ENCODE data around the gene TXLNG. TPM values are rescaled to one million over a fixed set of nuclear protein-coding genes. Genes with fewer than 3 reads are reported as not detected.
A peak's percentile ranks its signal among the peaks of the same experiment; 100 is the strongest.

TXLNG gene
- total RNA-seq, 1 donor from 2014 or later = 5.1 TPM

DNA sequence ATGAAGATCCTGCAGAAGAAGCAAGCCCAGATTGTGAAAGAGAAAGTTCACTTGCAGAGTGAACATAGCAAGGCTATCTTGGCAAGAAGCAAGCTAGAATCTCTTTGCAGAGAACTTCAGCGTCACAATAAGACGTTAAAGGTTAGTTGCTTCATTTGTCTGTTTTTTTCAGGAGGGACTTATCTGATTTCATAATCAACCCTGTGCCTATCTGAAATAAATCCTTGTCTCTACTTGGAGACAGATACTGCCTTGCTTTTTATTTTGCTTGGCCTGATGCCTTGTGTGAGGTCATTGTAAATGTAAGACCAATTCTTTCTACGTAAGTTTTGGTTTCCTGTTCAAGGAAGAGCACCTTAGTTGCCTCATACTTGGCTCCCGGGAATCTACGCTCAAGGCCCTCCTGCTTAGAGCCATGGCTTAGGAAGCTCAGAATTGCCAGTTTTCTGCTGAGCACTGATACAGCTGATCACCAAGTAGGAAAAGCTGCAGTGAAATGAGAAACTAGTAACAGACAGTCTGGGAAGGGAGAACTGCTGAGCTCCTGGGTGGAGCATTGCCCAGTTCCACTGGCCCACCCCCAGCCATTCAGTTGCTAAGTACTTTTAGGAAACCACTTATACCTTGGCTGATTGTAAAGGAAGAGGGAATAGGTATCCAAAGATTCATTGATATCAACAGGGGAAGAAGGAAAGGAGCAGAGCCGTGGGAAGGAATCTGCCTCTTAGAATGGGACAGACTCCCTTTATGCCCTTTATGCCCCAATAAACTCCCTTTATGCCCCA lies 42.0 kb downstream of the TXLNG start:
- peaks cover 11% of the 10 kb centered on the region for H3K36me3 ChIP-seq
- intact Hi-C loops (cut with micrococcal nuclease) = loop anchor here (10.0 kb wide), 1 partner anchor 216 kb away; no protein-coding TSS in a partner anchor
- DNase-seq = no peak
- no peaks in the 10 kb centered on the region for H3K27me3 ChIP-seq (ENCODE audit: low read depth)
- H3K4me3 ChIP-seq = no peak overlapping the region
- peak overlapping the region; percentile 63 for H3K27ac ChIP-seq (replicated peaks)
- peaks cover 12% of the 10 kb centered on the region for H3K4me1 ChIP-seq
- no peaks in the 10 kb centered on the region for H3K9me3 ChIP-seq (replicated peaks)
- TF ChIP-seq, protein P1, sequence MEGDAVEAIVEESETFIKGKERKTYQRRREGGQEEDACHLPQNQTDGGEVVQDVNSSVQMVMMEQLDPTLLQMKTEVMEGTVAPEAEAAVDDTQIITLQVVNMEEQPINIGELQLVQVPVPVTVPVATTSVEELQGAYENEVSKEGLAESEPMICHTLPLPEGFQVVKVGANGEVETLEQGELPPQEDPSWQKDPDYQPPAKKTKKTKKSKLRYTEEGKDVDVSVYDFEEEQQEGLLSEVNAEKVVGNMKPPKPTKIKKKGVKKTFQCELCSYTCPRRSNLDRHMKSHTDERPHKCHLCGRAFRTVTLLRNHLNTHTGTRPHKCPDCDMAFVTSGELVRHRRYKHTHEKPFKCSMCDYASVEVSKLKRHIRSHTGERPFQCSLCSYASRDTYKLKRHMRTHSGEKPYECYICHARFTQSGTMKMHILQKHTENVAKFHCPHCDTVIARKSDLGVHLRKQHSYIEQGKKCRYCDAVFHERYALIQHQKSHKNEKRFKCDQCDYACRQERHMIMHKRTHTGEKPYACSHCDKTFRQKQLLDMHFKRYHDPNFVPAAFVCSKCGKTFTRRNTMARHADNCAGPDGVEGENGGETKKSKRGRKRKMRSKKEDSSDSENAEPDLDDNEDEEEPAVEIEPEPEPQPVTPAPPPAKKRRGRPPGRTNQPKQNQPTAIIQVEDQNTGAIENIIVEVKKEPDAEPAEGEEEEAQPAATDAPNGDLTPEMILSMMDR (IDR thresholded peaks at IDR 0.05; ENCODE audit: borderline replicate concordance) = no peak

DNA sequence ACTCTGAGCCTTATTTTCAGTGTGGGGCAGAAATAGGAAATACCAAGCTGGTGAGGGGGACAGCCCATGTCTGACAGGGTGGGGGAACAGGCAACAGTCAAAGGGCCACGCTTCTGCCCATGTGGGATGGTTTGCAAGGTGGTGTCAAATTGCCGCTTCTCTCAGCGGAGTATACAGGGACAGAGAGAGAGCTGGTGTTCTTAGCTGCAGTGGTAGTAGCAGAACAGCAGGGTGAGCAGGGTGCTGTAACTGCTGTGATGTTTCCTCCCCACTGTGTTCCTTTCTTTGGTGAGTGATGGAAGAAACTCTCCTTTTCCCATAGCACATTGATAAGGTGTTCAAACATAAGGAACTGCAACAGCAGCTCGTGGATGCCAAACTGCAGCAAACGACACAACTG lies 46.0 kb downstream of the TXLNG start:
- TF ChIP-seq, protein P1 (IDR thresholded peaks at IDR 0.05; ENCODE audit: borderline replicate concordance) = no peak
- Histone ChIP-seq H3K27me3 (ENCODE audit: low read depth) (no peaks in the 10 kb centered on the region), H3K9me3 (replicated peaks) (no peaks in the 10 kb centered on the region), H3K27ac (replicated peaks) (no peak overlapping the region), H3K4me3 (no peak overlapping the region), H3K4me1 (peaks cover 12% of the 10 kb centered on the region), H3K36me3 (peaks cover 11% of the 10 kb centered on the region)
- intact Hi-C loops (cut with micrococcal nuclease) = no loop called here
- DNase-seq = no peak

DNA sequence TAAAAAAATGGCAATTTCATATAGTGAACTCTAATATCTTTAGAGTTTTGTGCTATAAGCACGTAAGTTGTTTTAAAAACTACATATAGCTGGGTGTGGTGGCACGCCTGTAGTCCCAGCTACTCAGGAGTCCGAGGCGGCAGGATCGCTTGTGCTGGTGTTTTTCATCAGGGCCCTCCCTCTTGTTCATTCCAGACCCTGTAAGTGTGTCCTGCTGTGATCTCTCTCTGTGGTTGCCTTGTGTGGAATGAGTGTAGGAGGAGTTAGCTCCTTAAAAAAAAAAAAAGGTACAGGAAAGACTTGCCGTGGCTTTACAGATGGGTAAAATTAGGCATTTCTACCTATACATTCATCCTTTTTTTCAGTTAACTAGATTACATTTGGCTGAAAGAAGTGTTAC lies 48.5 kb downstream of the TXLNG start:
- DNase-seq = no peak
- Histone ChIP-seq H3K27ac (replicated peaks) (peak overlapping the region; percentile 5), H3K27me3 (ENCODE audit: low read depth) (no peaks in the 10 kb centered on the region), H3K4me3 (no peak overlapping the region), H3K9me3 (replicated peaks) (no peaks in the 10 kb centered on the region), H3K36me3 (peaks cover 8% of the 10 kb centered on the region), H3K4me1 (peaks cover 14% of the 10 kb centered on the region)
- TF ChIP-seq, protein P1 (IDR thresholded peaks at IDR 0.05; ENCODE audit: borderline replicate concordance) = no peak
- intact Hi-C loops (cut with micrococcal nuclease) = no loop called here

DNA sequence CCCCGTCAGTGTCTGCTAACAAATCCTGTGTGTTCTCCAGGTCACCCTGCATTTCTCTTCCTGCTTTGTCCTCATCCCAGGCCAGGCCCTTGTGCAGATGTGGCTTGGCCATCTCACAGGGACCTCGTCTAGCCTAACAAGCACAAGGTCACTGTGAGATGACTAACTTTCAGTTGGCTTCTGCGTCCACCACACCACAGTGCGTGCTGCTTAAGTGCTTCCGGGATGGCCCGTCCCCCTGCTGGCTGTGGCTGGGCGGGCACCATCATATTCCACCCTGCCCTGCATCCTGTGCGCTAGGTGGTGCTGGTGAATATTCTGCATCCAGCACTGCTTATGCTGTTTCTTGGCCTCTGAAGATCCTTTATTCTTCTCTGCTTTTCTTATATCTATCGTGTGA lies 50.1 kb downstream of the TXLNG start:
- peaks cover 12% of the 10 kb centered on the region for H3K36me3 ChIP-seq
- no peaks in the 10 kb centered on the region for H3K9me3 ChIP-seq (replicated peaks)
- H3K27me3 ChIP-seq (ENCODE audit: low read depth) = no peaks in the 10 kb centered on the region
- TF ChIP-seq, protein P1 (IDR thresholded peaks at IDR 0.05; ENCODE audit: borderline replicate concordance) = peak; percentile 22
- no peak overlapping the region for H3K27ac ChIP-seq (replicated peaks)
- intact Hi-C loops (cut with micrococcal nuclease) = no loop called here
- peaks cover 16% of the 10 kb centered on the region for H3K4me1 ChIP-seq
- no peak for DNase-seq
- no peak overlapping the region for H3K4me3 ChIP-seq

DNA sequence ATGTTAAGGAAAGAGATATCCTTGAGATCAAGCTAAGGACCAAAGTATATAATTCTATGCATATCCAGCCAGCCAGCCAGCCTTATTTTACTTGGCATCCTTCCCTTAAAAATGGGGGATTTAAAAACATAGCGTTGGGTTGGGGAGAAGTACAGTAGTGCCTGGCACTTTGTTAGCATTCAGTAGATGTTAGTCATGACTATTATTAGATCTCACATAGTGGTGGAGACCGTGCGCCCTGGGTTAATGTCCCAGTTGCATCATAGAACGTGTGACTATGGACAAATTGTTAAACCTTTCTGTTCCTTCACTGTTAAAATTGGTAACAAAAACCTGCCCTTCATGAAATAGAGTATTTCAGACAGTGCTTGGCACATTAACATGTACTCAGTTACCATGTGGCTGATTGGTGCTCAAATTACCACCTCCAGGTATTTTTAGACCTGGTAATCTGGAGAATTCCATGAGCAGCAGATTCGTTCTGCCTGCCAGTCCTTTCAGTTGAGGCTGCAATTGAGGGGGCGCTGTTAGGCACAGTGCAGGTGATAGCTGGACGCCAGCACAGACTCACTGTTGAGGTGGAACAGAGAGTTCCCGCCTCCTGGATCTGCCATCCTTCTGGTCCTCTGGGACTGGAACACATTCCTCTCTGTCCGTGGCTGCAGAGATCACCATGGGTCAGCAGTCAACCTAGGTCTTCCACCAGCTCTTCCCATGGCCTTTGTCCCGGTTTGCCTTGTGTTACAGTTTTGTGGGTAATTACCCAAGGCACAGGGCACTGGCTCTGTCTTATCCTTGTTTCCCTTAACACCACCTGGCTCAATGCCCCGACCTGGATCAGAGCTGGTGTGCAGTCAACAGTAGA lies 52.2 kb downstream of the TXLNG start:
- H3K9me3 ChIP-seq (replicated peaks) = no peaks in the 10 kb centered on the region
- H3K4me1 ChIP-seq = peaks cover 16% of the 10 kb centered on the region
- H3K36me3 ChIP-seq = peaks cover 11% of the 10 kb centered on the region
- no peak overlapping the region for H3K4me3 ChIP-seq
- DNase-seq = peak; percentile 19
- peak overlapping the region; percentile 70 for H3K27ac ChIP-seq (replicated peaks)
- H3K27me3 ChIP-seq (ENCODE audit: low read depth) = no peaks in the 10 kb centered on the region
- intact Hi-C loops (cut with micrococcal nuclease) = no loop called here
- TF ChIP-seq, protein P1 (IDR thresholded peaks at IDR 0.05; ENCODE audit: borderline replicate concordance) = no peak

Data from left ventricle myocardium inferior (tissue), 1 donor.